Hepatocyte (in vitro differentiated cells): ENCODE measurements around the gene TBC1D24. TPM values are rescaled to one million over a fixed set of nuclear protein-coding genes. Genes with fewer than 3 reads are reported as not detected.

Experiments
- DNase-seq: peaks from one replicate; pipeline ENCODE4 v3.0.0-alpha.2; 2016; ENCODE audit warnings: low spot score
- H2AFZ ChIP-seq: fragments of 200-600 bp; sonication (generic); 2 replicates; pipeline ENCODE4 v1.6.0; 2016; ENCODE audit warnings: antibody characterized with exemption, mild to moderate bottlenecking
- H3K27ac ChIP-seq: fragments of 200-600 bp; sonication (generic); 2 replicates; pipeline ENCODE4 v1.5.1; 2016; ENCODE audit warnings: mild to moderate bottlenecking
- H3K27me3 ChIP-seq: fragments of 200-600 bp; sonication (generic); 2 replicates; pipeline ENCODE4 v1.6.1; 2016
- H3K36me3 ChIP-seq: fragments of 200-600 bp; sonication (generic); replicated peaks from 2 replicates; pipeline ENCODE4 v1.5.1; 2016; ENCODE audit warnings: low read depth; ENCODE audit not compliant: insufficient read depth
- H3K4me1 ChIP-seq: fragments of 200-600 bp; sonication (generic); 2 replicates; pipeline ENCODE4 v1.5.1; 2016; ENCODE audit warnings: mild to moderate bottlenecking, moderate library complexity; ENCODE audit not compliant: insufficient read depth
- H3K4me2 ChIP-seq: fragments of 200-600 bp; sonication (generic); 2 replicates; pipeline ENCODE4 v1.6.0; 2016
- H3K4me3 ChIP-seq: fragments of 200-600 bp; sonication (generic); 2 replicates; pipeline ENCODE4 v1.5.1; 2016; ENCODE audit warnings: mild to moderate bottlenecking
- H3K79me2 ChIP-seq: fragments of 200-600 bp; sonication (generic); 2 replicates; pipeline ENCODE4 v1.6.0; 2017; ENCODE audit warnings: mild to moderate bottlenecking
- H3K9me2 ChIP-seq: fragments of 200-600 bp; sonication (generic); replicated peaks from 2 replicates; pipeline ENCODE4 v1.6.0; 2017; ENCODE audit warnings: mild to moderate bottlenecking; ENCODE audit not compliant: insufficient read depth
- H3K9me3 ChIP-seq: fragments of 200-600 bp; sonication (generic); 2 replicates; pipeline ENCODE4 v1.5.1; 2016; ENCODE audit warnings: low read depth, mild to moderate bottlenecking
- H4K20me1 ChIP-seq: fragments of 200-600 bp; sonication (generic); 2 replicates; pipeline ENCODE4 v1.6.0; 2016; ENCODE audit warnings: mild to moderate bottlenecking; ENCODE audit not compliant: insufficient read depth, poor library complexity, severe bottlenecking
- EZH2 ChIP-seq: fragments of 200-600 bp; sonication (generic); IDR thresholded peaks from 2 replicates; pipeline ENCODE4 v1.6.1; 2016; ENCODE audit warnings: antibody characterized with exemption, mild to moderate bottlenecking, borderline replicate concordance
- EZH2phosphoT487 ChIP-seq: fragments of 200-600 bp; sonication (generic); IDR thresholded peaks from one replicate; pipeline ENCODE4 v1.6.1; 2018; ENCODE audit warnings: antibody characterized with exemption, mild to moderate bottlenecking, low read depth, moderate library complexity; ENCODE audit not compliant: unreplicated experiment, severe bottlenecking
- WGBS: methylation state at CpG from one replicate; pipeline ENCODE4 v1.1.6; 2016; ENCODE audit warnings: low lambda C conversion rate; ENCODE audit errors: missing lambda C conversion rate; 5-methylcytosine and 5-hydroxymethylcytosine counted together
- polyA plus RNA-seq: library from polyadenylated mRNA; unstranded; fragments of >200 nt; fragmentation: Nextera tagmentation; extraction: Ambion mirVana; gene quantifications from 2 replicates; pipeline ENCODE4 v1.2.1, GENCODE V29; 2016
- total RNA-seq: library from RNA; depleted of rRNA; stranded (reverse); fragments of >200 nt; gene quantifications from 2 replicates; pipeline ENCODE4 v1.2.3, GENCODE V29; 2014
- TF ChIP-seq, protein P1 (sequence below): fragments of 200-600 bp; sonication (generic); IDR thresholded peaks from 2 replicates; pipeline ENCODE4 v1.5.1; 2016; ENCODE audit warnings: antibody characterized with exemption, mild to moderate bottlenecking; ENCODE audit not compliant: poor library complexity

Gene TBC1D24
- total and polyA plus RNA-seq, 2 experiments from 2014 or later, result 8.3 to 13.6 TPM

DNA sequence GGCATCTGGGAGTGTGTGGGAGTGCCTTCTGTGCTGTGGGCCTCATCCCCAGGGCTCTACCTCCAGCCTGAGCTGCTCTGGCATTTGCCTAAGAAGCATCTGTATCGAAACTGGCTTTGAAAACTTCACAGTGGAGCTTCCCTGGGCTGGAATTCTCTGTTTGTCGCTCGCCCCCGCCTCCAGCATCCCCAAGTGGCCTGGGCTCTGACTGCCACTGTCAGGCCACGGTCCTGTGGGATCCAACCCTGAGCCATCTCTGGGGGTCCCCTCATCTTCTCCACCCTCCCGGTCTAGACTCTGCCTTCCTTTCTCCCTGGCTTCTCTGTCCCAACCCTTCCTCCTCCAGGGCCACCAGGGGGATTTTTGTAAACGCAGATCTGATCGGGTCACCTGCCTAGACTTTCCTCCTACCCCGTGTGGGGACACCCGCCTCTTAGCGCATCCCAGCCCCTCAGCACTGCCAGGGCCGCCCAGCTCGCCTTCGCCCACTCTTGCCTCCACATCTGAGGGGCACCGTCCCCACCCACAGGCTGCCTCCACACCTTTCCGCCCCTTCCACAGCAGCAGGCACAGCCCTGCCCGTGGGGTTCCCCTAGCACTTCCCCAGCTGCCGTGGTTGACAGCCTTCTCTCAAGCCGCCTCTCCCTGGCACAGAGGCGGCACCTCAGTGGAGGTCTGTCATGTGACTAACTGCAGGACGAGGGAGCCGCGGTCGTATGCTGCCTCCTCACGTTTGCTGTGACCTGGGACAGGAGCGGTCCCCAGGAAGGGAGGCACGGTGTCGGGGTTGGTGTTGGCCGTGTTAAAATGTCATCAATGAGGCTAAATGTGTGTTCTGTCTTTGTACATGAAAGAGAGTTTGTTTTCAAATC lies 12.0 kb downstream of the TBC1D24 start:
- WGBS, result 83% methylated on average over 29 of the region's 29 CpGs
- no peaks in the 10 kb centered on the region for H3K9me2 ChIP-seq
- TF ChIP-seq, protein P1, sequence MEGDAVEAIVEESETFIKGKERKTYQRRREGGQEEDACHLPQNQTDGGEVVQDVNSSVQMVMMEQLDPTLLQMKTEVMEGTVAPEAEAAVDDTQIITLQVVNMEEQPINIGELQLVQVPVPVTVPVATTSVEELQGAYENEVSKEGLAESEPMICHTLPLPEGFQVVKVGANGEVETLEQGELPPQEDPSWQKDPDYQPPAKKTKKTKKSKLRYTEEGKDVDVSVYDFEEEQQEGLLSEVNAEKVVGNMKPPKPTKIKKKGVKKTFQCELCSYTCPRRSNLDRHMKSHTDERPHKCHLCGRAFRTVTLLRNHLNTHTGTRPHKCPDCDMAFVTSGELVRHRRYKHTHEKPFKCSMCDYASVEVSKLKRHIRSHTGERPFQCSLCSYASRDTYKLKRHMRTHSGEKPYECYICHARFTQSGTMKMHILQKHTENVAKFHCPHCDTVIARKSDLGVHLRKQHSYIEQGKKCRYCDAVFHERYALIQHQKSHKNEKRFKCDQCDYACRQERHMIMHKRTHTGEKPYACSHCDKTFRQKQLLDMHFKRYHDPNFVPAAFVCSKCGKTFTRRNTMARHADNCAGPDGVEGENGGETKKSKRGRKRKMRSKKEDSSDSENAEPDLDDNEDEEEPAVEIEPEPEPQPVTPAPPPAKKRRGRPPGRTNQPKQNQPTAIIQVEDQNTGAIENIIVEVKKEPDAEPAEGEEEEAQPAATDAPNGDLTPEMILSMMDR, result peak; percentile 5
- TF ChIP-seq EZH2, result no peak
- no peak overlapping the region for H3K4me3 ChIP-seq
- no peak overlapping the region for H2AFZ ChIP-seq
- H3K36me3 ChIP-seq, result no peaks in the 10 kb centered on the region
- DNase-seq, result no peak
- peaks cover 19% of the 10 kb centered on the region for H3K4me1 ChIP-seq
- H4K20me1 ChIP-seq, result peaks cover 10% of the 10 kb centered on the region
- no peaks in the 10 kb centered on the region for H3K9me3 ChIP-seq
- H3K27ac ChIP-seq, result no peak overlapping the region
- H3K4me2 ChIP-seq, result no peak overlapping the region
- no peaks in the 10 kb centered on the region for H3K27me3 ChIP-seq
- peaks cover 76% of the 10 kb centered on the region for H3K79me2 ChIP-seq

DNA sequence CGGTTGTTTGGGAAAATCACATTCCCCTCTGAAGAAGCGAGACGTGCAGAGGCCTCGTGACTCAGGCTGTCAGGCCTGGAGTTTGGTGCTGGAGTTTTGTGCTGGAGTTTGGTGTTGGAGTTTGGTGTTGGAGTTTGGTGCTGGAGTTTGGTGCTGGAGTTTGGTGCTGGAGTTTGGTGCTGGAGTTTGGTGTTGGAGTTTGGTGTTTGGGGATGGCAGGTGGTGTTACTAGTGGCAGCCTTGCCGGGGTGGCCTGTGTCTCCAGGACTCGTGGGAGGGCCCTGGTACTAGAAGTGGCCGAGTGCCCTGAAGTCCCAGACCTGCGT lies 12.6 kb downstream of the TBC1D24 start:
- no peak for DNase-seq
- Histone ChIP-seq H3K4me3 (no peak overlapping the region), H4K20me1 (peaks cover 10% of the 10 kb centered on the region), H3K4me1 (peaks cover 19% of the 10 kb centered on the region), H3K36me3 (no peaks in the 10 kb centered on the region), H3K27ac (no peak overlapping the region), H3K9me3 (no peaks in the 10 kb centered on the region), H2AFZ (no peak overlapping the region), H3K4me2 (no peak overlapping the region), H3K27me3 (no peaks in the 10 kb centered on the region), H3K9me2 (no peaks in the 10 kb centered on the region), H3K79me2 (peaks cover 72% of the 10 kb centered on the region)
- TF ChIP-seq EZH2phosphoT487 (no peak), EZH2 (no peak)
- TF ChIP-seq, protein P1, result no peak
- 76% methylated on average over 8 of the region's 8 CpGs for WGBS

GRCh38 chr16:2487903-2488531 lies 13.1 kb downstream of the TBC1D24 start:
- H3K4me3 ChIP-seq, result no peak overlapping the region
- no peaks in the 10 kb centered on the region for H3K36me3 ChIP-seq
- no peaks in the 10 kb centered on the region for H3K27me3 ChIP-seq
- H3K9me2 ChIP-seq, result no peaks in the 10 kb centered on the region
- no peaks in the 10 kb centered on the region for H3K9me3 ChIP-seq
- H2AFZ ChIP-seq, result no peak overlapping the region
- peaks cover 66% of the 10 kb centered on the region for H3K79me2 ChIP-seq
- no peak overlapping the region for H3K27ac ChIP-seq
- DNase-seq, result no peak
- WGBS, result 80% methylated on average over 14 of the region's 15 CpGs
- TF ChIP-seq, protein P1, result no peak
- TF ChIP-seq EZH2phosphoT487, result no peak
- no peak for TF ChIP-seq EZH2
- peaks cover 14% of the 10 kb centered on the region for H3K4me1 ChIP-seq
- no peak overlapping the region for H3K4me2 ChIP-seq
- H4K20me1 ChIP-seq, result peaks cover 10% of the 10 kb centered on the region
